Stimulated activated CD8-positive, alpha-beta memory T cell treated with anti-CD3 and anti-CD28 coated beads, Interleukin-4, amount 100 ng/mL, for 48 hours (primary cell): ENCODE measurements around the gene CPEB3.
"Not testable (repeated sequence)": the region's sequence is repeated elsewhere in the genome, so short reads cannot be mapped to it uniquely, and the experiment has no call there.

Experiments
- DNase-seq: peaks from one replicate; pipeline ENCODE4 v3.0.0-alpha.2; 2020

CPEB3 gene

DNA sequence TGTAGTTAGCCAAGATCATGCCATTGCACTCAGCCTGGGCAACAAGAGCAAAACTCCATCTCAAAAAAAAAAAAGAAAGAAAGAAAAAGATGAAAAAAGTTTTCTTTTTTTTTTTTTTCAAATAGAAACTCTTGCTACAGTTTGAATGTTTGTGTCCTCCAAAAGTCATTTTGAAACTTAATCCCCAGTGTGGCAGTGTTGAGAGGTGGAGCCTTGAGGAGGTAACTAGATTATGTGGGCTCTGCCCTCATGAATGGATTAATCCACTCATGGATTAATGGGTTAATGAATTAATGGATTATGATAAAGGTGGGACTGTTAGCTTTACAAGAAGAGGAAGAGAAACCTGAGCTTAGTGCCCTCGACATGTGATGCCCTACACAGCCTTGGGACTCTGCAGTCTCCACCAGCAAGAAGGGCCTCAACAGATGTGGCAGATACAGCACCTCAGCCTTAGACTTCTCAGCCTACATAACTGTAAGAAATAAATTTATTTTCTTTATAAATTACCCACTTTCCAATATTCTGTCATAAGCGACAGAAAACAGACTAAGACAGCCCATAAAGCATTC is 25.1 kb downstream of the CPEB3 start:
- DNase-seq: no peak

DNA sequence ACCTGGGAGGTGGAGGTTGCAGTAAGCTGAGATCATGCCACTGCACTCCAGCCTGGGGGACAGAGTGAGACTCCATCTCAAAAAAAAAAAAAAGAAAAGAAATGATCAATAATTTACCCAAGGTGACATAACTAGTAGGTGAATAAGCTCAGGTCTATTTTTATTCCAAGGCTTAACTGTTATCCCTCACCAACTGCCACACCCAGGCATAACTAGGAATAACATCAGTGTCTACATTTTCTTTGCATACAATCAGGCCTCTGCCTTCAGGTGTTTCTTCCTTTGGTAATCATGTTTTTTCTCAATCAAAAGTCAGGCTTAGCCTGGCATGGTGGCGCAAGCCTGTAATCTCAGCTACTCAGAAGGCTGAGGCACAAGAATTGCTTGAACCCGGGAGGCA is 26.6 kb downstream of the CPEB3 start:
- no peak for DNase-seq

DNA sequence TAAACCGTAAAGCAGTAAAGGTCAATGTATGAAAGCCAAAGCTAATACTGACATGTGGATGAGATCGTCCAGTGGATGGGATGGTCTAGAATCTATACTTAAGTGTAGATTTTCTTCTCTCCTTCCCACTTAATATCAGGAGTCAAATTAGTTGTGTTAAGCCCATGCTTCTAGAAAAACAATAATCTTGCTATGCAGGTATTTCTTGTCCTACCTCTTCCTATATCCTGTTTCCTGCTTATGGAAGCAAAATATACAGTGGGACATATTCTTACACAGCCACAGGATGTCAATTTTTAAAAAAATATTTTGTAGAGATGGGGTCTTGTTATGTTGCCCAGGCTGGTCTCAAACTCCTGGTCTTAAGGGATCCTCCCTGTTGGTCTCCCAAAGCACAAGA is 27.5 kb downstream of the CPEB3 start:
- DNase-seq: no peak

DNA sequence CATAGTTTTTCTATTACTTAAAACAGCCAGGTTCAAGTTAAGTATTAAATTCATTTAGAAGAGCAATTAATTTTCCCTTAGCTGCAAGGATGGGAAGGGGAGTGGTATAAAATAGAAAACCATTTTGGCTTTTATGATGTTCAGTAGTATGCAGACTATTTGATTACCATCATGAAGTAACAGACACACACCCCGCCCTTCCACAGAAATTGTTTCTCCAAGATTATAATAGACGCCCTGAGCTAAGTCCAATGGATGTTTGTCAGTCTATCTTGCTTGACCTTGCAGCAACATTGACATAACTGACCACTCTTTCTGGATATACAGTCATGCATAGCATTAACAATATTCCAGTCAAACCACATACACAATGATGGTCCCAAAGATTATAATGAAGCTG is 42.3 kb downstream of the CPEB3 start:
- DNase-seq: no peak

DNA sequence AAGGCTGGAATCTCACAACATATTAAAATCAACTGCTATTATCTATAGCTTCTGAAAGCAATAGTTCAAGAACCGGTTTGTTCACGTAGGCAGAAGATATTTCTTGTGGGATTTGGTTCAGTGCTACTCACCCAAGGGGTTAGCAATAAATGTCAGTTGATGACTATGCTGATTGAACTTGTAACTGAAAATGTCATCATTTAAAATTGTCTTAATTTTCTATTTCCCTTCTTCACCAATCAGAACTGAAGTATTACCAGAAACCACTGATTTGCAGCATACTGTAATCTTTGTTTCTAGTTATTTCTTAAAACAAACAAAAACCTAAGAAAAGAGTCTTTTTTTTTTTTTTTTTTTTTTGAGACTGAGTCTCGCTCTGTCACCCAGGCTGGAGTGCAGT is 46.1 kb downstream of the CPEB3 start:
- no peak for DNase-seq

- DNase-seq: peak; percentile 47
Observed at GRCh38 chr10:92242910-92243671, 47.8 kb downstream of the CPEB3 start.

DNA sequence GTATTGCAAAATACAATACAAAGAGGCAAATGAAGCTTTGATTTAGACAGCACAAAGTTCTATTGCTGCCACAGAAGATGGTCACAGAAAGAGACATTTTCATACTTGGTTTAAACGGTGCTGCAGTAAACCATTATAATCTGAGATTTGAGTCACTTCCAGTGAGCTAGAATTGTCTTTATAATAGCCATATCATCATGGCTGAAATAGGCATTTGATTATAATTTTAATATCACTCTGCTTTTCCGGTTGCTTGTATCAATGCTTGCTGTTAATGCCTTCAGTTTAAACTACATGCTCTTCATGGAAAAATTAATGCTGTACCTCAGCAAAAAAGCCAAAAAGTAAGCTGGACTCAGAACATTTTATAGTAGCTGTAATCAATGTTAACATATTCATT is 48.5 kb downstream of the CPEB3 start:
- DNase-seq: no peak

DNA sequence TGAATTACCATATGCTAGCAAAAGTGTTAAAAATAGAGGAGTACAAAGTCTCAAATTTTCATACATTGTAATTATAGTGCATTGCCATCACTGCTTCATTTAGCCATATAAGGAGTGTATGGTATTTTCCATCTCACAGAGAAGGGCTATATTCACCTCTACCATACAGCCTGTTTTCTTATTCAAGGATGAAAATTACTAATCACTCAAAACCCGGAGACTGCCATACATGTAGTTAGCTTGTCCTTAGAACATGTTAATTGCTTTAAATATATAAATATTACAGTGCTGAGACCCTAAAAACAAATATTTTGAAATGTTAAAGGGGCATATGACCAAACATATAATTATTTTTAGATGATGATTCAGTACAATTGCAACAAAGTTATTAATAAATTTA is 49.4 kb downstream of the CPEB3 start:
- DNase-seq: no peak

DNA sequence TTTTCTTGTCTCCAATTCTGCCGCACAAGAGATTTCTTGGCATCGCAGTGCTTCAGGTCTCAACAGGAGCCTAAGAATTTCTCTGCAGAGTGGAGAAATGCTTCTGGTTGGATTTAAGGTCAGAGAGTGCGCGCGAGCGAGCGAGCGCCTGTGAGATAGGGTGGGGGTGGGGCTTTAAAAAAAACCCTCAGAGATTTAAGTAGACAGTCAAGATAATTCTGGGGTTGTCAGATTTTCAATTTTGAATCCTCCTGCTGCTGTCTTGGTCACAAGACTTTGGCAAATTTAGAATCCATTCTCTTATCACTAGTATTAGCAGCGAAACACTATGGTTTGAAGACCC is 49.7 kb downstream of the CPEB3 start:
- DNase-seq: no peak

DNA sequence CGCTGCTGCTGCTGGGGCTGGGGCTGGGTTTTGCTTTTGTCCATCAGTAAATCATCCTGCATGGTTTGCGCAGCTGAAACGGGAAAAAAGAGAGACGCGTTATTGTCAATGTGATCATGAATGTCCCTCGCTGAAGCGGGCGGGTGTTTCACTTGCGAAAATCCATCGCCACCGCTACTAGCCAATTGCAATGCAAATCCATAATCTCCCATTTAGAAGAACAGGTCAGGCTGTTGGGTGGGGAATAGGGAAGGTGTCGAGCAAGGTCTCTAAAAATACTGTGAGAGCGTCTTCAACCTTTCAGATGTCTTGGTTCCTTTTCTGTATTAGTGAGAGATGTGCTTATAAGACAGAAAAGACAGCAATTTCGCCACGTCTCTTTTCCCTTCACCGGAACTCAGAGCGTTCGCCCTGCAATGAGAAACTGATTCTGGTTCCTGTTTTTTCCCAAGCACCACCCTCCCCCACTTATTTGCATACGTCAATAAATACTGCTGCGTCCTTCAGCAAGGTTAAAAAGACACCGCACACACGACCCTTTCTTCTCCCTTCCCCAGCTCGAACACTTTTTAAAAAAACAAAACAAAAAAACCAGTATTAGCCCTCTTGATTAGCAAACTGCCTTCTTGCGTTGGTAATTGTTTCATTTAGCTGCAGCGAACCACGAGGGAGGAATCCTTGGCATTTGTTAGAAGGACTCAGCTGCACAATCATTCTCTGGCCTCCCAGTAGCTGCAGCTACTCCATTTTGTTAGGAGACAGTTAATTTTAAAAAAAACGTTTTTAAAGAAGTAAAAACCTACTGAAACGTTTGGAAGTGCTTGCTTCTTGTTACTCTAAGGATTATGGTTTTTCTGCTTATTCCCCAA is 50.4 kb downstream of the CPEB3 start:
- DNase-seq: peak; percentile 51

GRCh38 chr10:92239600-92240288 is 51.1 kb downstream of the CPEB3 start:
- DNase-seq: peak; percentile 52

DNA sequence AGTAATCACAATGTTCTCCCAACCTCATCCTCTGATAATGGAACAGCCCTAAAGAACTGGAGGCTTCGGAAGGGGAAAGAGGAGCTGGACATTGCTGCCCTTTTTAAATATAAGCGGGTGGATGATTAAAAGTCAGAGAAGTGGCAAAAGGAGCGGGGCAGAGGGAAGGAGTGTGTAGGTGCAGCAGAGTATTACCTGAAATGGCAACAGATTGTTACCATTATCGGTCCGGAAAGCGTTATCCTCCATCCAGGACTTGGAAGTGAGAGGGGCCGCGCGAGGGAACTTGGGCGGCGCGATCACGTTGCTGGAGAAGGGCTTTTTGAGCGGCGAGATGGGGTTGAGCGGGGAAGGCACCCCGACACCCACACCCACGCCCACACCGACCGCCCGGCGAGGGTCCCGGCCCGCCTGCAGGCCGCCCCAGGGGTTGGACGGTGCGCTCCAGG is 51.7 kb downstream of the CPEB3 start:
- DNase-seq: no peak

GRCh38 chr10:92238586-92239098 is 52.2 kb downstream of the CPEB3 start:
- no peak for DNase-seq

GRCh38 chr10:92238054-92238585 is 52.8 kb downstream of the CPEB3 start:
- no peak for DNase-seq

- DNase-seq: no peak
Observed at GRCh38 chr10:92231196-92231595, 59.7 kb downstream of the CPEB3 start.

GRCh38 chr10:92222603-92223262 is 68.1 kb downstream of the CPEB3 start:
- no peak for DNase-seq

DNA sequence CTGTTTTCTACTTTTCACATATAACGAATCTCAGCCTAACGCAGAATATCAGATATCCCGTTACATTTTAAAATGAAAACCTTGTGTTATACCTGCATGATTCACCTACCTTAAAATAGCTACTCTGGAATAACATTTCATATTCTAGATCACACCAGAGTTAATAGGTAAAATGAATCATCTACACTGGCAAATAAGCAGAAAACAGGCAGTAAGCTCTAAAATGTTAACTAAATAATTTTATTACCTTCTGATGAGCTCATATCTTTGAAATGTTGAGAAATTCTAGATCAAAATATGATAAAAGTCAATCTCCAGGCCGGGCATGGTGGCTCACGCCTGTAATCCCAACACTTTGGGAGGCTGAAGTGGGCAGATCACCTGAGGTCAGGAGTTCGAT is 71.3 kb downstream of the CPEB3 start:
- DNase-seq: no peak

GRCh38 chr10:92218569-92218968 is 72.3 kb downstream of the CPEB3 start:
- DNase-seq: no peak

GRCh38 chr10:92216608-92217007 is 74.3 kb downstream of the CPEB3 start:
- DNase-seq: not testable (repeated sequence)

- DNase-seq: not testable (repeated sequence)
Observed at GRCh38 chr10:92215222-92215621, 75.7 kb downstream of the CPEB3 start.

DNA sequence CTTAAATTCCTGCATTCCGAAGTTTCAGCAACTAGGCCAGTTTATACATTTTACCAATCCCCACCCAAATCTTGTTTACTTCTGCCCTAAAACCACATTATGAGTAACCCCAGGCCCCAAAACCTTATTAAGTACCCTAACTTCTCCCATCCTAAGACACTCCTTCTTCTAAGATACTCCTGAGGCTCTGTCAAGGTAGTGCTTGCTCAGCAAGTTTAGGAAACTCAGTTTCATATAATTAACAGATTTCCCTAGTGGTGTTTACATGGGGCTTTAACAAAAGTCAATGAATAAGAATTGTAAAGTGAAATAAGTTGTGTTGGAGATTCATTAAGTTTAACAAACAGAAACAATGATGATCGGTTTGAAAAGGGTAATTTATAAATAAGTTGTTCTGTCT is 77.8 kb downstream of the CPEB3 start:
- no peak for DNase-seq

DNA sequence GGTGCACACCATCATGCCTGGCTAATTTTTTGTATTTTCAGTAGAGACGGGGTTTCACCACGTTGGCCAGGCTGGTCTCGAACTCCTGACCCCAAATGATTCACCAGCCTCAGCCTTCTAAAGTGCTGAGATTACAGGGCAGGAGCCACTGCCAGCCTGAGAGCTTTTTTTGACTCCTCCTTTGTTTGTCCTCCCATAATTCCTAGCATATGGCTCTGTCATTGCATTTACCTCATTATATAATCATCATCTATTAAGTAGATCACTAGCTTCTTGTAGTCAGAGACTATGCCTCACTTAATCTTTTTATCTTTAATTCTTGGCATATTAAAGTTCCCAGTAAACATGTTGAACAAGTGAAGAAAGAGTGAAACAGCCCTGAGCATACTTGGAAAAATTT is 82.1 kb downstream of the CPEB3 start:
- no peak for DNase-seq
